Loucy (cell line): ENCODE data around the gene DCP2.

Experiments
- H2AFZ ChIP-seq: fragments of 200-600 bp; sonication (generic); 2 replicates; pipeline ENCODE4 v1.6.0; 2016; ENCODE audit warnings: antibody characterized with exemption, mild to moderate bottlenecking, low read length, moderate library complexity
- H3F3A ChIP-seq: fragments of 200-600 bp; 2 replicates; pipeline ENCODE4 v1.6.0; 2016; ENCODE audit warnings: antibody characterized with exemption, low read depth, mild to moderate bottlenecking
- H3K27me3 ChIP-seq: fragments of 200-600 bp; sonication (generic); 2 replicates; pipeline ENCODE4 v1.6.1; 2014; ENCODE audit warnings: low read length, mild to moderate bottlenecking; ENCODE audit not compliant: insufficient read depth, poor library complexity, severe bottlenecking
- H3K36me3 ChIP-seq: fragments of 200-600 bp; sonication (generic); 2 replicates; pipeline ENCODE4 v1.6.1; 2016; ENCODE audit warnings: low read length; ENCODE audit not compliant: insufficient read depth
- H3K4me1 ChIP-seq: fragments of 200-600 bp; sonication (generic); 2 replicates; pipeline ENCODE4 v1.5.1; 2014; ENCODE audit warnings: low read length, mild to moderate bottlenecking; ENCODE audit not compliant: insufficient read depth, poor library complexity, severe bottlenecking
- H3K4me2 ChIP-seq: fragments of 200-600 bp; sonication (generic); 2 replicates; pipeline ENCODE4 v1.6.0; 2014; ENCODE audit warnings: antibody characterized with exemption, low read length, low read depth, mild to moderate bottlenecking; ENCODE audit not compliant: poor library complexity, severe bottlenecking
- H3K4me3 ChIP-seq: fragments of 200-600 bp; sonication (generic); 2 replicates; pipeline ENCODE4 v1.5.1; 2014; ENCODE audit warnings: low read length, mild to moderate bottlenecking, mixed read lengths; ENCODE audit not compliant: poor library complexity, severe bottlenecking
- H3K79me2 ChIP-seq: fragments of 200-600 bp; sonication (generic); 2 replicates; pipeline ENCODE4 v1.6.1; 2014; ENCODE audit warnings: low read length; ENCODE audit not compliant: insufficient read depth
- H3K9ac ChIP-seq: fragments of 200-600 bp; sonication (generic); 2 replicates; pipeline ENCODE4 v1.6.0; 2014; ENCODE audit warnings: mild to moderate bottlenecking, low read depth, low read length, moderate library complexity; ENCODE audit not compliant: poor library complexity, severe bottlenecking
- H3K9me2 ChIP-seq: fragments of 200-600 bp; sonication (generic); replicated peaks from 2 replicates; pipeline ENCODE4 v1.6.1; 2016; ENCODE audit warnings: low read depth, low read length, mixed read lengths
- H3K9me3 ChIP-seq: fragments of 200-600 bp; sonication (generic); 2 replicates; pipeline ENCODE4 v1.6.1; 2014; ENCODE audit warnings: mild to moderate bottlenecking, antibody characterized with exemption, low read length, low read depth; ENCODE audit not compliant: insufficient read depth
- H4K20me1 ChIP-seq: fragments of 200-600 bp; sonication (generic); 2 replicates; pipeline ENCODE4 v1.6.0; 2014; ENCODE audit warnings: antibody characterized with exemption, low read length, mild to moderate bottlenecking; ENCODE audit not compliant: insufficient read depth, poor library complexity, severe bottlenecking
- CTCF ChIP-seq: fragments of 200-600 bp; sonication (generic); conservative IDR thresholded peaks from 2 replicates; pipeline ENCODE4 v1.5.1; 2014; ENCODE audit warnings: mild to moderate bottlenecking, antibody characterized with exemption, low read length
- EZH2phosphoT487 ChIP-seq: fragments of 200-600 bp; IDR thresholded peaks from 2 replicates; pipeline ENCODE4 v1.6.1; 2018; ENCODE audit warnings: antibody characterized with exemption, mild to moderate bottlenecking, moderate library complexity, borderline replicate concordance

Gene DCP2

GRCh38 chr5:113042491-113043243 lies 66.1 kb downstream of the DCP2 start:
- Histone ChIP-seq H3K9ac (no peak overlapping the region), H3K4me1 (no peaks in the 10 kb centered on the region), H4K20me1 (no peaks in the 10 kb centered on the region), H3F3A (no peaks in the 10 kb centered on the region), H3K27me3 (no peaks in the 10 kb centered on the region), H3K4me2 (no peak overlapping the region), H3K36me3 (peaks cover 6% of the 10 kb centered on the region; the same call in 1 of the 2 replicates), H2AFZ (no peak overlapping the region), H3K9me2 (no peaks in the 10 kb centered on the region), H3K79me2 (no peaks in the 10 kb centered on the region), H3K4me3 (no peak overlapping the region), H3K9me3 (no peaks in the 10 kb centered on the region)
- TF ChIP-seq CTCF, result no peak
- no peak for TF ChIP-seq EZH2phosphoT487

- Histone ChIP-seq H3K27me3 (no peaks in the 10 kb centered on the region), H3K4me3 (no peak overlapping the region), H3K9ac (no peak overlapping the region), H3K9me2 (no peaks in the 10 kb centered on the region), H3F3A (no peaks in the 10 kb centered on the region), H3K9me3 (no peaks in the 10 kb centered on the region), H2AFZ (no peak overlapping the region), H3K79me2 (no peaks in the 10 kb centered on the region), H4K20me1 (no peaks in the 10 kb centered on the region), H3K4me2 (no peak overlapping the region), H3K36me3 (peaks cover 6% of the 10 kb centered on the region; the same call in 1 of the 2 replicates), H3K4me1 (no peaks in the 10 kb centered on the region)
- TF ChIP-seq EZH2phosphoT487 (no peak), CTCF (peak; percentile 38)
Observed at GRCh38 chr5:113043491-113043931, 66.9 kb downstream of the DCP2 start.

- H3K9ac ChIP-seq, result no peak overlapping the region
- TF ChIP-seq CTCF, result no peak
- no peak for TF ChIP-seq EZH2phosphoT487
- H3K9me2 ChIP-seq, result no peaks in the 10 kb centered on the region
- H4K20me1 ChIP-seq, result no peaks in the 10 kb centered on the region
- H3K4me3 ChIP-seq, result no peak overlapping the region
- H3K9me3 ChIP-seq, result no peaks in the 10 kb centered on the region
- H3K79me2 ChIP-seq, result no peaks in the 10 kb centered on the region
- no peak overlapping the region for H2AFZ ChIP-seq
- no peaks in the 10 kb centered on the region for H3K27me3 ChIP-seq
- no peak overlapping the region for H3K4me2 ChIP-seq
- H3F3A ChIP-seq, result no peaks in the 10 kb centered on the region
- H3K4me1 ChIP-seq, result no peaks in the 10 kb centered on the region
- H3K36me3 ChIP-seq, result peaks cover 8% of the 10 kb centered on the region; the same call in 1 of the 2 replicates
Observed at GRCh38 chr5:113044776-113045465, 68.3 kb downstream of the DCP2 start.
